HepG2 (cell line): Measurements from ENCODE around the gene HNRNPL. TPM values are rescaled to one million over a fixed set of nuclear protein-coding genes. Genes with fewer than 3 reads are reported as not detected.

ENCODE experiments used
- ATF7 ChIP-seq, 2 experiments: fragments of 450-650 bp in 1 of 2; sonication (generic) in 1 of 2; formaldehyde crosslinking in 1 of 2; IDR thresholded peaks; 2 replicates each; pipeline versions ENCODE4 v1.4.0 to v1.6.1; 2016 to 2020; ENCODE audit warnings: antibody characterized with exemption in 1 of 2, mild to moderate bottlenecking in 1 of 2, missing genetic modification reagents in 1 of 2
- PPARG ChIP-seq: conservative IDR thresholded peaks from 2 replicates; pipeline ENCODE4 v1.6.1; 2016; ENCODE audit warnings: missing biosample characterization, missing genetic modification reagents
- ZNF768 ChIP-seq: sonication (generic); formaldehyde crosslinking; IDR thresholded peaks from 2 replicates; pipeline ENCODE4 v1.4.0; 2020; ENCODE audit warnings: missing genetic modification reagents
- ZNF850 ChIP-seq: sonication (generic); formaldehyde crosslinking; conservative IDR thresholded peaks from 2 replicates; pipeline ENCODE4 v1.9.0; 2021; ENCODE audit warnings: mild to moderate bottlenecking, missing genetic modification reagents
- polyA plus RNA-seq, 8 experiments: library from polyadenylated mRNA; depleted of rRNA in 3 of 8; stranded (reverse) in 7 of 8; unstranded in 1 of 8; fragments of >200 nt; fragmentation: Illumina TruSeq in 4 of 8; extraction: Trizol in 4 of 8; gene quantifications; 2 replicates each; pipeline versions ENCODE4 v1.2.1 to v1.2.3, GENCODE V29; 2011 to 2016; ENCODE audit warnings: low read depth in 4 of 8, missing spikeins in 1 of 8, mixed read lengths in 1 of 8; ENCODE audit not compliant: insufficient read depth in 1 of 8
- total RNA-seq, 5 experiments: library from RNA; depleted of rRNA; stranded (reverse); fragments of >200 nt; fragmentation: Illumina TruSeq; extraction: Trizol; gene quantifications; 2 replicates each; pipeline ENCODE4 v1.2.3, GENCODE V29; 2016; ENCODE audit warnings: low read depth in 1 of 5
- TF ChIP-seq, protein P1 (sequence below): sonication (generic); formaldehyde crosslinking; IDR thresholded peaks from 2 replicates; pipeline ENCODE4 v1.8.1; 2022; ENCODE audit warnings: low read depth, mild to moderate bottlenecking, missing genetic modification reagents
- TF ChIP-seq, protein P2 (sequence below): sonication (generic); formaldehyde crosslinking; IDR thresholded peaks from 2 replicates; pipeline ENCODE4 v1.4.0; 2020; ENCODE audit warnings: missing genetic modification reagents, mild to moderate bottlenecking, borderline replicate concordance

HNRNPL gene
- total and polyA plus RNA-seq, 2 of the 13 experiments (the other 11 are each of a cell fraction or from before 2014, with no cell fraction given), result 156 to 278 TPM

DNA sequence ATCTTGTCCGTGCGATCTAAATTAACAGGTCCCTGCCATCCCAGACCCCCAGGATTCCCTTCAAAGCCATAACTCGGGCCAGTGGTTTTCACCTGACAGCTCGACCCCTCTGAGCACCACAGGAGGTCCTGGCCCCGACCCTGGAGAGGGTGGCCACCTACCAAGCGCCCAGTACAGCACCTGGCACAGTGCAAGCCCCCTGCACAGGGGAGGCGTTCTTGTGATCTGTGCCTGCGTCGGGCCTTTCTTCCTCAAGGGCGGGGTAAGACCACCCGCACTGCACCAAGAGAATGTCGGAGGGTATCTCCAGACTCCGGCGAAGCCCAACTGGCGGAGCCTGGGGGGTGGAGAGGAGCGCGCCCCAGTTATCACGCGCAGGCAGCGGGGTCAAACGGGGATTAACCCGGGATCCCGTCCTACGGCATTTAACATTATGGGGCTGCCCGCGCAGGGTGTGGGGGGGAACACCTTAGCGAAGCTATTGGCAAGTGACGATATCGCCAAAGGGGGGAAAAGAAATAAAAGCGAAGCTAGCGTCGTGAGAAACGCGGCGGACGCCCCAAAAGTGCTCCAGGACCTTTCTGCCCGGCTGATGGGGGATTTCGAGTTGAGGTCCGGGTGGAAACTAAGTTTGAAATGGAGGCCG lies 1.3 kb upstream of the HNRNPL start (continued):
- TF ChIP-seq, protein P1, sequence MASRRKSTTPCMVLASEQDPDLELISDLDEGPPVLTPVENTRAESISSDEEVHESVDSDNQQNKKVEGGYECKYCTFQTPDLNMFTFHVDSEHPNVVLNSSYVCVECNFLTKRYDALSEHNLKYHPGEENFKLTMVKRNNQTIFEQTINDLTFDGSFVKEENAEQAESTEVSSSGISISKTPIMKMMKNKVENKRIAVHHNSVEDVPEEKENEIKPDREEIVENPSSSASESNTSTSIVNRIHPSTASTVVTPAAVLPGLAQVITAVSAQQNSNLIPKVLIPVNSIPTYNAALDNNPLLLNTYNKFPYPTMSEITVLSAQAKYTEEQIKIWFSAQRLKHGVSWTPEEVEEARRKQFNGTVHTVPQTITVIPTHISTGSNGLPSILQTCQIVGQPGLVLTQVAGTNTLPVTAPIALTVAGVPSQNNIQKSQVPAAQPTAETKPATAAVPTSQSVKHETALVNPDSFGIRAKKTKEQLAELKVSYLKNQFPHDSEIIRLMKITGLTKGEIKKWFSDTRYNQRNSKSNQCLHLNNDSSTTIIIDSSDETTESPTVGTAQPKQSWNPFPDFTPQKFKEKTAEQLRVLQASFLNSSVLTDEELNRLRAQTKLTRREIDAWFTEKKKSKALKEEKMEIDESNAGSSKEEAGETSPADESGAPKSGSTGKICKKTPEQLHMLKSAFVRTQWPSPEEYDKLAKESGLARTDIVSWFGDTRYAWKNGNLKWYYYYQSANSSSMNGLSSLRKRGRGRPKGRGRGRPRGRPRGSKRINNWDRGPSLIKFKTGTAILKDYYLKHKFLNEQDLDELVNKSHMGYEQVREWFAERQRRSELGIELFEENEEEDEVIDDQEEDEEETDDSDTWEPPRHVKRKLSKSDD, result peak; percentile 6; the same call in 1 of the 2 replicates
- TF ChIP-seq ZNF768, result 0 out of 2 replicates have a peak, but pooled peaks have one; percentile 23
- TF ChIP-seq PPARG, result no peak
- TF ChIP-seq ATF7 (IDR thresholded peaks at IDR 0.05), result no peak
- no peak for TF ChIP-seq ATF7 (CRISPR knock-in tag; IDR thresholded peaks at IDR 0.05)
- peak; percentile 72; the same call in 1 of the 2 replicates for TF ChIP-seq ZNF850 (CRISPR knock-in tag)
- TF ChIP-seq, protein P2, sequence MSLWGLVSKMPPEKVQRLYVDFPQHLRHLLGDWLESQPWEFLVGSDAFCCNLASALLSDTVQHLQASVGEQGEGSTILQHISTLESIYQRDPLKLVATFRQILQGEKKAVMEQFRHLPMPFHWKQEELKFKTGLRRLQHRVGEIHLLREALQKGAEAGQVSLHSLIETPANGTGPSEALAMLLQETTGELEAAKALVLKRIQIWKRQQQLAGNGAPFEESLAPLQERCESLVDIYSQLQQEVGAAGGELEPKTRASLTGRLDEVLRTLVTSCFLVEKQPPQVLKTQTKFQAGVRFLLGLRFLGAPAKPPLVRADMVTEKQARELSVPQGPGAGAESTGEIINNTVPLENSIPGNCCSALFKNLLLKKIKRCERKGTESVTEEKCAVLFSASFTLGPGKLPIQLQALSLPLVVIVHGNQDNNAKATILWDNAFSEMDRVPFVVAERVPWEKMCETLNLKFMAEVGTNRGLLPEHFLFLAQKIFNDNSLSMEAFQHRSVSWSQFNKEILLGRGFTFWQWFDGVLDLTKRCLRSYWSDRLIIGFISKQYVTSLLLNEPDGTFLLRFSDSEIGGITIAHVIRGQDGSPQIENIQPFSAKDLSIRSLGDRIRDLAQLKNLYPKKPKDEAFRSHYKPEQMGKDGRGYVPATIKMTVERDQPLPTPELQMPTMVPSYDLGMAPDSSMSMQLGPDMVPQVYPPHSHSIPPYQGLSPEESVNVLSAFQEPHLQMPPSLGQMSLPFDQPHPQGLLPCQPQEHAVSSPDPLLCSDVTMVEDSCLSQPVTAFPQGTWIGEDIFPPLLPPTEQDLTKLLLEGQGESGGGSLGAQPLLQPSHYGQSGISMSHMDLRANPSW (CRISPR knock-in tag), result 0 out of 2 replicates have a peak, but pooled peaks have one; percentile 62
